Brain pericyte (primary cell): ENCODE data around the gene SLC24A3.

Source experiments
- DNase-seq: peaks from one replicate; pipeline ENCODE4 v3.0.0-alpha.2; 2012; ENCODE audit warnings: low read depth, low spot score

SLC24A3 gene

GRCh38 chr20:19709635-19710335 is 497.3 kb downstream of the SLC24A3 start:
- DNase-seq: no peak

DNA sequence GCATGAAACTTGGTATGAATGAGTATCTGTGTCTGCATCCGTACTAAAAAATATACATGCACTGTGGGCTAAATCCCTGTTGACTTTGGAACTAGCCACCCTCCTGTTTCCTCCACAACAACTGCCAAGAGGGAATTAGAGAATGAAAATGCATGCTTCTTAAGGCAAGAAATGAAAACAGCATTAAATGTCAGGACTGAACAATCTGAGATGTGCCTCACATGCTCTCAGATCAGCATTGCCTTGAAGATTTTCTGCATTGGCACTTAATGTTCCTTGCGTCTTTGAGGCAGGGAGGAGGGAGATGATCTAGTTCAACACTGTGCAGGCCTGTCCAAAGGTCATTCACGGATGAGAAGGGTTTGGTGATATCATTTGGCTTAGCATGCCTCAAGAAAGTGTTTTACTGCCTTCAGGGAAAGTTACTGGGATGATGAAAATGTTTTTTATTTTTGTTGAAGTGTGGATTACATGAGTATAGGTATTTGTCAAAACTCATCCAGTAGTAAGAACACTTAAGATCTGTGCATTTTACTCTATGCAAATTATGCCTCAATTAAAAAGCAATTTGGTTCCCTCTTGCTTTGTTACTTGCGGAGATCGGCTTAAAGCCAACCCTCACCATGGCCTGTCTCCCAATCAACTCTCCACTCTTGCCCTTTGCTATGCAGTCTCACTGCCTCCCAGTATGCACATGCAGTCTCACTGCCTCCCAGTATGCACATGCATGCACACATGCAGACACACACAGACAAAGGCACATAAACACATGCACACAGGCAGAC is 498.1 kb downstream of the SLC24A3 start:
- no peak for DNase-seq

- no peak for DNase-seq
These were observed 498.7 kb downstream of the SLC24A3 start for GRCh38 chr20:19711126-19711525.

- no peak for DNase-seq
These were observed 500.3 kb downstream of the SLC24A3 start for GRCh38 chr20:19712721-19713260.

GRCh38 chr20:19713822-19714578 is 501.6 kb downstream of the SLC24A3 start:
- DNase-seq: no peak

- DNase-seq: no peak
These were observed 502.1 kb downstream of the SLC24A3 start for GRCh38 chr20:19714579-19714840.

DNA sequence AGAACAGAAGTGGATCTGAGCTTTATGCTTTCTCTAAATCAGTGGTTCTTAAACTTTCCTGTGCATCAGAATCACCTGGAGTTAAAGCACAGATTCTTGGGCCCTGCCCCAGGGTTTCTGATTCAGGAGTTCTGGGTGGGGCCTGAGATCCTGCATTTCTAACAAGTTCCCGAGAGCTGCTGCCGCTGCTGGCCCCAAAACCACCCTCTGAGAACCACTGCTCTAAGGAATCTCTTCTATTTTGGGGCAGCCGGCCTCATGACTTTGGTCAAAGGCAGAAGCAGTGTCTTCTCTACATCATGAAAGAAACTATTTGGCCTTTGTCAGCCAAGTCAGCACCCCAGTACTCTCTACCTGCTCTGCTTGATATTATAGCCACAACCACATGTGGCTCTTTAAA is 503.5 kb downstream of the SLC24A3 start:
- DNase-seq: no peak

DNA sequence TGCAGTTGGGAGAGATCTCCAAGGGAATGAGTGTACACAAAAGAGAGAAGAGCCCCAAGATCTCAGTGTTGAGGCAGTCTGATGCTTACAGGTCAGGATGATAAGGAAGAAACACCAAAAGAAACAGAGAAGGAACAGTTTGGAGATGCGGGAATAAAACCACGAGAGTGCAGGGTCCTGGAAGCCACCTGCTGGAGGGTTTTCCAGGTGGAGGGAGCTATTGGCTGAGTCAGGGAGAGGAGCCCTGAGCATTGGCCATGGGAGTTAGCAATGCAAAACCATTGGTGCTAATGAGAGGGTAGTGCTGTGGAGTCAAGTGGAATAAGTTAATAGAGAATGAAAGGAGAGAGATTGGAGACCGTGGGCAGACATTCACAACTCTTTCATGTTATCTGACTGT is 506.4 kb downstream of the SLC24A3 start:
- DNase-seq: no peak

- DNase-seq: no peak
These were observed 508.5 kb downstream of the SLC24A3 start for GRCh38 chr20:19720991-19721390.

DNA sequence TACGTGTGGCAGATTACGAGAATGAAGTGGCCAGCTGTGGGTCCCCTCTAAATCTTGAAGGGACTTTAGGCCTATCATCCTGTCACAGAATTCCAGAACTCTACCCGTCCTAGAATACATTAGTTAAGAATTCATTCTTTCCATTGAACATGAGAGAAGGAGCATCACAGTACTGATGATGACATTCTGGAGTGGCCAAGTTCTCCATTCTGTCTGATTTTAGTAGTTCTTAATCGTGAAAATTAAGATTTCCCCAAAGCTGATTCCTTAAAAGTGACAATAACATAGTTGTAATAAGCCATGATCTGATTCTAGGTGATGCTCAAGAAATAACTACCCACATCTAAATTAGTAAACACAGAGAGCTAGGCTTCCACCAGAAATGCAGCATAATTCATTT is 510.6 kb downstream of the SLC24A3 start:
- DNase-seq: no peak

DNA sequence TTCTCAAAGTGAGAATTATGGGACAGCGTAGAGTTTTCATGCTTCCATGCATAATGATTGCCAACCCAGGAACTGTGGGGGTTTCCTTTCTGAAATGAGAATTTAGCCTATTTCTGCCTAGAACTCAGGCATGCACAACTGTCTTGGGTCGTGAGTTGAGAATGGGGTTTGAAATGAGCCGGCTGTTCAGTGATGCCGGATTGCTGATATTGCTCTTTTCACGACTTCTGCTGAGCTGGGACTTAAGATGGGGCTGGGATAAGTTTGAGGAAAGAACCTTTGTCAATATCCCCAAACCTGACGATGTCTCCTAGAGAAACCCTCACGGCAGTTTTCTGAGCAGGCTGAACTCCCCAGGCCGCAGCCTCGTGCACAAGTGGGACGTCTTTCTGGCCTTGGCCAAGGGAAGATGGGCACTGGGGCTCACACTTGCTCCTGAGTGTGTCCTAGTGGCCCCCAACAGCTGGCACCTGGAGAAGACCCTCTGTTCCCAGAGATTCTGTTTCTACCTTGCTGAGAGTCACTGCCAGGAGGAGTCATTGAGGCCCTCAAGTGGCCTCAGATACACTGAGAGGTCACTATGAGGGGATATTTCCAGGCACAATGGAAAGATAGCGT is 511.5 kb downstream of the SLC24A3 start:
- no peak for DNase-seq

- DNase-seq: no peak
These were observed 512.9 kb downstream of the SLC24A3 start for GRCh38 chr20:19725373-19725772.

GRCh38 chr20:19725814-19726525 is 513.5 kb downstream of the SLC24A3 start:
- DNase-seq: no peak

- DNase-seq: no peak
These were observed 514.9 kb downstream of the SLC24A3 start for GRCh38 chr20:19727251-19727847.

GRCh38 chr20:19729672-19730071 is 517.2 kb downstream of the SLC24A3 start:
- no peak for DNase-seq

DNA sequence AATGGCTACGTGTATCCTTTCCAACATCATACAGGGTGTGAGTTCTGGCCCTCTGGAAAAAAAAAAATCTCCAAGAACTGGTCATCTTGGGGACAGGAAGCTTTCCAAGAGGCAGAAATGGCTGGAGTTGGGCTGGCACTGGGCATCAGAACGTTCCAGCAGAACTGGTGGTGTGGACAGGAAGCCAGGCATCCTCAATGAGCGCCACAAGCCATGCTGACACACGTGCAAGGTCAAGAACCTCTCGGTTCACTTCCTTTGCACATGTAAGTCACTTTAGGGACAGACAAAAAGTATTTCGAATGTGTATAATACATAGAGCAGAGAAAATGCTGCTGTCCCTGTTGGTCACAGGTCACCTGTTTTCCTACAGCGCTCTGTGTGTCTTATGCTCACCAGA is 518.3 kb downstream of the SLC24A3 start:
- DNase-seq: no peak

DNA sequence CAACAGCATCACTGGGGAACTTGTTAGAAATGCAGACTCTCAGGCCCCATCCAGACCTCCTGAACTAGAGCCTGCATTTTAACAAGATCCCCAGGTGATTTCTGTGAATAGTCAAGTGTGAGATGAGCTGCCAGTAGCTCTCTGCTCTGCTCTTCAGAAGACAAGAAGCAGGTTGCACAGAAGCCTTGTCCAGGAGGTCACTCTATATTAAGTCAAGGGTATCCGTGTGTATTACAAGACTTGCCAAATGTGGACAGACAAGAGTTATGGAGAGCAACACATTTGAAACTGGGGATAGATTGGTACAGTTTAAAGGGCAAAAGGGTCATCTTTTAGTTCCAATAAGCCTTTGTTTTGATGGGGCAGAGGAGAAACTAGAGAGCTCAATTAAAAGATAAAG is 522.4 kb downstream of the SLC24A3 start:
- no peak for DNase-seq

DNA sequence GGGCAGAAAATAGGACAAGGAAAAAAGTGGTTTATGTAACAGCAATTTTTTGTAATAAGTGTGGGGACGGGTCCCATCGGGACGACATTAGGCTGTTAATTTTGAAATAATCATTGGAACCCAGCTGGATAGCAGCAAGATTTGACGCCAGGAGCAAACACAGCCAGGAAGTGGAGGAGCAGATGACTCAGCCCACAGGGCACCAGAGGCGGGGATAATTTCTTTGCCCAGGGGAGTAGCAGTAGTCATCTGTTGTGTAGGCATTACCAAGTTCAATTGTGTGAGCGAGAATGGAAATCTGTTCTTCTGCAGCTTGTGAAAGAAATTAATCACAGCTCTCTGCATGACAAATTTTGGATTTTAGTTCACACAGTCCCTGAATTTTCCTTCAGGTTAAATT is 523.0 kb downstream of the SLC24A3 start:
- DNase-seq: no peak

GRCh38 chr20:19737025-19737424 is 524.6 kb downstream of the SLC24A3 start:
- no peak for DNase-seq

- DNase-seq: no peak
These were observed 526.5 kb downstream of the SLC24A3 start for GRCh38 chr20:19738951-19739350.

DNA sequence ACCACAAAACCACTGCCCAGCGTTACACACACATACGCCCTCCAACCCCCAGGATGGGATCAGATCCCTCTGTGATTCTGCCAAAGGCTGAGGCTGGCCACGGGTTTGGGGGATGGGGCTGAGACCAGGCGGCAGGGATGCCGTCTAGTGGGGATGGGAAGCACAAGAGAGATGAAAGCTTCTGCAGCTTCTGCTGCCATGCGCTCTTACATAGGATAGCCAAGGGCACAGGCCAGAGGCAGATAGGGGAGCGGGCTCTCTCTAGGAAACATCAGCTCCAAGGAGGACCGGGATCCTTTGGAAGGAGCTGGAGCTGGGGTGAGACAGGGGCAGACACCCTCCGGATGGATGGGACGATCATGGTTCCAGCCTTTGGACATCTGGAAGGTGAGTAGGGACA is 526.9 kb downstream of the SLC24A3 start:
- DNase-seq: no peak
